HepG2 (cell line): Measurements from ENCODE around the gene COPS6. TPM values are rescaled to one million over a fixed set of nuclear protein-coding genes. Genes with fewer than 3 reads are reported as not detected.
A peak's percentile ranks its signal among the peaks of the same experiment; 100 is the strongest.

Experiments used
- ATAC-seq: fragments of 200-7000 bp; cut with Tn5 transposase; 3 replicates; pipeline ENCODE4 v1.9.1; 2020; ENCODE audit warnings: mild to moderate bottlenecking, moderate library complexity
- BruUV-seq: library from RNA; stranded (reverse); fragments of 400-500 nt; replicated peaks from 2 replicates; lab custom pipeline; 2021; lab: Mats Ljungman, UMichigan
- CTCF ChIA-PET: fragments of 300-600 bp; formaldehyde crosslinking; extraction: SDS; loops from one replicate; lab custom pipeline; 2021; ENCODE audit warnings: low total read pairs, inconsistent platforms, low intra/inter-chr PET ratio; lab: Yijun Ruan, JAX
- POLR2A ChIA-PET: fragments of 350-600 bp; sonication (Branson Sonifier 250); formaldehyde crosslinking; loops from one replicate; lab custom pipeline; 2020; ENCODE audit warnings: antibody characterized with exemption, inconsistent platforms; lab: Yijun Ruan, JAX
- DNase-seq: peaks from one replicate; pipeline ENCODE4 v3.0.0-alpha.2; 2015; ENCODE audit warnings: low spot score
- FAIRE-seq: peaks from 3 replicates; lab custom pipeline; 2011; peaks lifted over from hg19 to GRCh38; lab: Jason Lieb, UNC
- H2AFZ ChIP-seq: one replicate; pipeline ENCODE4 v1.6.1; 2011; ENCODE audit warnings: low read length, inconsistent platforms
- H3K27ac ChIP-seq: fragments of 300-600 bp; 3 replicates; pipeline ENCODE4 v1.8.0; 2011; ENCODE audit warnings: mixed run types, mild to moderate bottlenecking, mixed read lengths, low read length, inconsistent platforms; ENCODE audit not compliant: insufficient read depth; ENCODE audit errors: extremely low read length
- H3K27me3 ChIP-seq, 2 experiments: fragments of 200-600 bp in 1 of 2; 2 replicates in 1 of 2; 3 replicates in 1 of 2; pipeline versions ENCODE4 v1.6.0 to v1.8.0; 2011; ENCODE audit warnings: low read length in 2 of 2, mild to moderate bottlenecking in 2 of 2, moderate library complexity in 2 of 2, inconsistent platforms in 1 of 2; ENCODE audit not compliant: insufficient read depth in 2 of 2, control insufficient read depth in 1 of 2
- H3K36me3 ChIP-seq, 2 experiments: fragments of 200-600 bp in 1 of 2; replicated peaks in 1 of 2; 2 replicates in 1 of 2; 3 replicates in 1 of 2; pipeline versions ENCODE4 v1.5.1 to v1.8.0; 2011; ENCODE audit warnings: low read length in 2 of 2, inconsistent platforms in 1 of 2; ENCODE audit not compliant: insufficient read depth in 2 of 2, control insufficient read depth in 1 of 2
- H3K4me1 ChIP-seq: 2 replicates; pipeline ENCODE4 v1.5.1; 2012; ENCODE audit warnings: low read length, inconsistent platforms; ENCODE audit not compliant: insufficient read depth
- H3K4me2 ChIP-seq: 2 replicates; pipeline ENCODE4 v1.6.0; 2011; ENCODE audit warnings: low read depth, low read length, inconsistent platforms
- H3K4me3 ChIP-seq, 3 experiments: fragments of 200-600 bp in 1 of 3; sonication (generic), shearing (Covaris generic) in 1 of 3; replicated peaks in 1 of 3; 2 replicates each; pipeline ENCODE4 v1.5.1; 2011 to 2016; ENCODE audit warnings: low read length in 3 of 3, inconsistent platforms in 2 of 3, low read depth in 2 of 3, mild to moderate bottlenecking in 2 of 3, control low read depth in 1 of 3, mixed read lengths in 1 of 3; ENCODE audit not compliant: insufficient read depth in 1 of 3
- H3K79me2 ChIP-seq: one replicate; pipeline ENCODE4 v1.6.1; 2011; ENCODE audit warnings: low read length, inconsistent platforms; ENCODE audit not compliant: insufficient read depth
- H3K9ac ChIP-seq: 2 replicates; pipeline ENCODE4 v1.6.0; 2011; ENCODE audit warnings: mild to moderate bottlenecking, low read depth, low read length, inconsistent platforms; ENCODE audit not compliant: insufficient read depth
- H3K9me3 ChIP-seq: 2 replicates; pipeline ENCODE4 v1.5.1; 2012; ENCODE audit warnings: mild to moderate bottlenecking, low read length
- H4K20me1 ChIP-seq: 2 replicates; pipeline ENCODE4 v1.6.0; 2011; ENCODE audit warnings: inconsistent platforms, mild to moderate bottlenecking, low read length, moderate library complexity; ENCODE audit not compliant: insufficient read depth
- EEA1 ChIP-seq: sonication (generic); formaldehyde crosslinking; IDR thresholded peaks from 2 replicates; pipeline ENCODE4 v1.5.1; 2020; ENCODE audit warnings: mild to moderate bottlenecking, missing genetic modification reagents, borderline replicate concordance
- HDAC1 ChIP-seq: sonication (generic); formaldehyde crosslinking; IDR thresholded peaks from 2 replicates; pipeline ENCODE4 v1.5.1; 2020; ENCODE audit warnings: mild to moderate bottlenecking, missing genetic modification reagents
- RBM22 ChIP-seq: fragments of 200-400 bp; formaldehyde crosslinking; optimal IDR thresholded peaks from 2 replicates; pipeline ENCODE3; 2017; ENCODE audit warnings: mild to moderate bottlenecking, low read length, moderate library complexity
- ZNF253 ChIP-seq: sonication (generic); formaldehyde crosslinking; IDR thresholded peaks from 2 replicates; pipeline ENCODE4 v1.8.0; 2022; ENCODE audit warnings: mild to moderate bottlenecking, missing genetic modification reagents, borderline replicate concordance
- ZNF3 ChIP-seq: IDR thresholded peaks from 2 replicates; pipeline ENCODE4 v1.7.0; 2017; ENCODE audit warnings: inconsistent platforms
- WGBS: methylation state at CpG from one replicate; pipeline ENCODE4 v1.1.6; 2017; ENCODE audit warnings: low lambda C conversion rate; 5-methylcytosine and 5-hydroxymethylcytosine counted together
- in situ Hi-C: cut with HindIII; loops from 2 replicates; pipeline ENCODE4 v1.10.0; 2017; ENCODE audit warnings: low pct_unique_long_range_greater_than_20kb; ENCODE audit not compliant: extremely low pct_ligation_motif_present
- intact Hi-C: fragments of 100-400 bp; cut with micrococcal nuclease; formaldehyde crosslinking; loops from one replicate; pipeline ENCODE4 v1.10.0; 2022; ENCODE audit not compliant: unreplicated experiment
- polyA plus RNA-seq, 8 experiments: library from polyadenylated mRNA; depleted of rRNA in 3 of 8; stranded (reverse) in 7 of 8; unstranded in 1 of 8; fragments of >200 nt; fragmentation: Illumina TruSeq in 4 of 8; extraction: Trizol in 4 of 8; gene quantifications; 2 replicates each; pipeline versions ENCODE4 v1.2.1 to v1.2.3, GENCODE V29; 2011 to 2016; ENCODE audit warnings: low read depth in 4 of 8, missing spikeins in 1 of 8, mixed read lengths in 1 of 8; ENCODE audit not compliant: insufficient read depth in 1 of 8
- total RNA-seq, 5 experiments: library from RNA; depleted of rRNA; stranded (reverse); fragments of >200 nt; fragmentation: Illumina TruSeq; extraction: Trizol; gene quantifications; 2 replicates each; pipeline ENCODE4 v1.2.3, GENCODE V29; 2016; ENCODE audit warnings: low read depth in 1 of 5

The COPS6 gene
- total and polyA plus RNA-seq, 2 of the 13 experiments (the other 11 are each of a cell fraction or from before 2014, with no cell fraction given), result 33.4 to 117 TPM

GRCh38 chr7:100059251-100059739, 29.5 kb upstream of the COPS6 start:
- DNase-seq, result no peak
- no peak for TF ChIP-seq ZNF253 (CRISPR knock-in tag)
- no peak for TF ChIP-seq ZNF3
- TF ChIP-seq HDAC1, result no peak
- no peak for ATAC-seq
- Histone ChIP-seq H3K79me2 (no peaks in the 10 kb centered on the region), H3K9me3 (no peaks in the 10 kb centered on the region), H3K4me2 (no peak overlapping the region), H3K4me3 (no peak overlapping the region), H3K27me3 (no peaks in the 10 kb centered on the region; a peak in 1 of 5 replicates), H3K36me3 (peaks cover 10 to 43% of the 10 kb centered on the region in 2 experiments), H3K9ac (no peak overlapping the region), H4K20me1 (no peaks in the 10 kb centered on the region), H3K27ac (no peak overlapping the region), H3K4me1 (no peaks in the 10 kb centered on the region), H2AFZ (no peak overlapping the region)
- FAIRE-seq, result no peak
- intact Hi-C loops (no loop called here), in situ Hi-C loops (loop anchor here (10.0 kb wide), 1 partner anchor 144 kb away; the partner anchor contains the start of gene TRIM4)
- WGBS, result 99% methylated on average over 5 of the region's 5 CpGs
- ChIA-PET POLR2A (no interaction called here), CTCF (no interaction called here)
- no TSS peak for BruUV-seq

- CTCF ChIA-PET, result no interaction called here
- Histone ChIP-seq H3K79me2 (no peaks in the 10 kb centered on the region), H3K4me3 (no peak overlapping the region), H4K20me1 (no peaks in the 10 kb centered on the region), H3K27me3 (no peaks in the 10 kb centered on the region; a peak in 1 of 5 replicates), H2AFZ (no peak overlapping the region), H3K27ac (no peak overlapping the region), H3K36me3 (peaks cover 11 to 47% of the 10 kb centered on the region in 2 experiments), H3K4me2 (no peak overlapping the region), H3K9ac (no peak overlapping the region), H3K9me3 (no peaks in the 10 kb centered on the region), H3K4me1 (peaks cover 14% of the 10 kb centered on the region)
- intact Hi-C loops, result no loop called here
- FAIRE-seq (no peak), ATAC-seq (no peak; the same call in 2 of the 3 replicates), DNase-seq (no peak)
- in situ Hi-C loops, result no loop called here
- TF ChIP-seq RBM22 (peak; percentile 58), EEA1 (CRISPR knock-in tag) (no peak)
- POLR2A ChIA-PET, result interaction anchor here (1.0 to 1.3 kb wide), 2 partner anchors 29 to 46 kb away, joined by 4 read pairs; partner anchors contain the start of gene ZKSCAN1
- BruUV-seq, result no TSS peak
- 94% methylated on average over 11 of the region's 11 CpGs for WGBS
These were observed 27.1 kb upstream of the COPS6 start for GRCh38 chr7:100061518-100062193.
